ENCODE measurements around the gene COL25A1.

The COL25A1 gene

DNA sequence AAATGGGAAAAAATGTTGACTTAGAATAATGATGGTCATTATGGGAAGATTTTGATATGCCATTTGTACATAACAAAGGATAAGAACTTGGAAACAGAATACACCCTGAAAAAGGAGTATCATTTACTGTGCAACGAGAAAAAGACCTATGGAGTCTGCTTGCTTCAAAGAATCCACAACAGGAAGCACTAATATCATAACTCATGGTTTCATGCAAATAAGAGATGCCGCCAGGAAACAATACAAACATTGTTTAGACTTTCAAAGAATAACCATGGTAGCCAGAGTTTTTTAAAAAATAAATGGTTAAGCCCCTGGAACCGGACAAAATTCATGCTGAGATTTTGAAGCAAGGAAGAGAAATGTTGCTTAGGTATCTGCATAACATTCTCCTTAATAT lies 399.7 kb downstream of the COL25A1 start:
- H3K4me3 ChIP-seq (replicated peaks; ENCODE audit: low read depth, low read length), result no peak overlapping the region
- no peak for DNase-seq (ENCODE audit: extremely low read depth, low read depth)
- TF ChIP-seq, protein P1, sequence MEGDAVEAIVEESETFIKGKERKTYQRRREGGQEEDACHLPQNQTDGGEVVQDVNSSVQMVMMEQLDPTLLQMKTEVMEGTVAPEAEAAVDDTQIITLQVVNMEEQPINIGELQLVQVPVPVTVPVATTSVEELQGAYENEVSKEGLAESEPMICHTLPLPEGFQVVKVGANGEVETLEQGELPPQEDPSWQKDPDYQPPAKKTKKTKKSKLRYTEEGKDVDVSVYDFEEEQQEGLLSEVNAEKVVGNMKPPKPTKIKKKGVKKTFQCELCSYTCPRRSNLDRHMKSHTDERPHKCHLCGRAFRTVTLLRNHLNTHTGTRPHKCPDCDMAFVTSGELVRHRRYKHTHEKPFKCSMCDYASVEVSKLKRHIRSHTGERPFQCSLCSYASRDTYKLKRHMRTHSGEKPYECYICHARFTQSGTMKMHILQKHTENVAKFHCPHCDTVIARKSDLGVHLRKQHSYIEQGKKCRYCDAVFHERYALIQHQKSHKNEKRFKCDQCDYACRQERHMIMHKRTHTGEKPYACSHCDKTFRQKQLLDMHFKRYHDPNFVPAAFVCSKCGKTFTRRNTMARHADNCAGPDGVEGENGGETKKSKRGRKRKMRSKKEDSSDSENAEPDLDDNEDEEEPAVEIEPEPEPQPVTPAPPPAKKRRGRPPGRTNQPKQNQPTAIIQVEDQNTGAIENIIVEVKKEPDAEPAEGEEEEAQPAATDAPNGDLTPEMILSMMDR (IDR thresholded peaks at IDR 0.05; ENCODE audit: low read depth, low read length, missing control alignments), result no peak

DNA sequence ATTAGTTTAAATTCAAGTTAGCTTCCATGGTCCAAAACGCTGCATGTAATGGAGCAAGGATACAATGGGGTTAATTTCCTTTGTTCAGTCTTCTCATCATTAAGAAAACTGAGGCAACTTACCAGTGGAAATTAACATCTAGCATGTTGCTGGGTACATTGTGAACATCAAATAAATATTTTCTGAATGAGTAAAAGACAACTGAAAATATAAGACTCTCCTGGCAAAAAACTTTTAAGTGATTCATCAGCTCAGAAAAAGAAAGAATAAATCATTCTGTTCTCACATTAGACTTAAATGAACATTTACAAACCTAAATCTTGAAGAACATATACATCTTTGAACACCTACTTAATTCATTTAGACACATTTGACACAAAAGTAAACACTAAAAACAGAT lies 401.2 kb downstream of the COL25A1 start:
- DNase-seq (ENCODE audit: extremely low read depth, low read depth), result no peak
- TF ChIP-seq, protein P1 (IDR thresholded peaks at IDR 0.05; ENCODE audit: low read depth, low read length, missing control alignments), result no peak
- H3K4me3 ChIP-seq (replicated peaks; ENCODE audit: low read depth, low read length), result no peak overlapping the region

DNA sequence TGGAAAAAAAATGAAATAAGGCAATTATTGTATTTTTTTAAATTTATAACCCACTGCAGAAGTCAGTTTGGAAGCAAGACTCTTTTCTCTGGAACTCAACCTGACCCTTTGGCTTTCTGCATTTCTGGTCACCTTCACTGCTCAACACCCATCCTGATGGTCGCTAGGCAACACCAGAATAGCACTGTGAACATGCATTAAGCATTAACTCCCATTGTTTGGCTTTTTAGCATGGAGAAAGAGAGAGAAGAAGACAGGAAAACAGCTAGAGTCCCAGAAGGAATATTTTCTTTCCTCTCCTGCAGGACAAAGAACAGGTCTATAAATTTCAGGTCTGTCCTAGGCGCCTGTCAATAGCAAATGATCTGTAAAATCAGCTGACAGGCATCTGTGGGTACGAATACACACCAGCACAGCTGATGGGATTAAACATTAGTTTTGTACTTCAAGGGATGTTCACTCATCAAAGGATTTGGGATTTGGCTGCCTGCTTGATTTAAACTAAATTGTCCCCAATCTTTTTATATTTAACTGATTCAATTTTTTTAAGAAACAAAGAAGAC lies 402.4 kb downstream of the COL25A1 start:
- DNase-seq (ENCODE audit: extremely low read depth, low read depth), result no peak
- TF ChIP-seq, protein P1 (IDR thresholded peaks at IDR 0.05; ENCODE audit: low read depth, low read length, missing control alignments), result no peak
- no peak overlapping the region for H3K4me3 ChIP-seq (replicated peaks; ENCODE audit: low read depth, low read length)

- TF ChIP-seq, protein P1 (IDR thresholded peaks at IDR 0.05; ENCODE audit: low read depth, low read length, missing control alignments), result no peak
- no peak overlapping the region for H3K4me3 ChIP-seq (replicated peaks; ENCODE audit: low read depth, low read length)
- DNase-seq (ENCODE audit: extremely low read depth, low read depth), result no peak
Observed at GRCh38 chr4:108893468-108893867, 409.0 kb downstream of the COL25A1 start.

- H3K4me3 ChIP-seq (replicated peaks; ENCODE audit: low read depth, low read length), result no peak overlapping the region
- no peak for DNase-seq (ENCODE audit: extremely low read depth, low read depth)
- TF ChIP-seq, protein P1 (IDR thresholded peaks at IDR 0.05; ENCODE audit: low read depth, low read length, missing control alignments), result no peak
Observed at GRCh38 chr4:108891896-108892590, 410.4 kb downstream of the COL25A1 start.

- TF ChIP-seq, protein P1 (IDR thresholded peaks at IDR 0.05; ENCODE audit: low read depth, low read length, missing control alignments), result no peak
- DNase-seq (ENCODE audit: extremely low read depth, low read depth), result no peak
- no peak overlapping the region for H3K4me3 ChIP-seq (replicated peaks; ENCODE audit: low read depth, low read length)
Observed at GRCh38 chr4:108890484-108890881, 412.0 kb downstream of the COL25A1 start.

All from HFF-Myc (cell line).